Ecto neural progenitor cell (in vitro differentiated cells): ENCODE measurements around the gene ENTPD8.
"Not testable (repeated sequence)": the region's sequence is repeated elsewhere in the genome, so short reads cannot be mapped to it uniquely, and the experiment has no call there.

ENCODE experiments used
- DNase-seq: peaks from one replicate; pipeline ENCODE4 v3.0.0-alpha.2; 2018; ENCODE audit warnings: low spot score

The ENTPD8 gene

GRCh38 chr9:137476856-137477255 lies 35.7 kb upstream of the ENTPD8 start:
- no peak for DNase-seq

GRCh38 chr9:137475666-137476065 lies 34.5 kb upstream of the ENTPD8 start:
- DNase-seq, result no peak

- no peak for DNase-seq
These were observed 33.1 kb upstream of the ENTPD8 start for GRCh38 chr9:137474271-137474670.

- DNase-seq, result no peak
These were observed 29.6 kb upstream of the ENTPD8 start for GRCh38 chr9:137470785-137471184.

- no peak for DNase-seq
These were observed 26.7 kb upstream of the ENTPD8 start for GRCh38 chr9:137467896-137468295.

GRCh38 chr9:137467161-137467581 lies 26.0 kb upstream of the ENTPD8 start:
- DNase-seq, result no peak

GRCh38 chr9:137466389-137467085 lies 25.4 kb upstream of the ENTPD8 start:
- DNase-seq, result not testable (repeated sequence)

GRCh38 chr9:137465720-137466388 lies 24.7 kb upstream of the ENTPD8 start:
- DNase-seq, result no peak

- DNase-seq, result peak; percentile 41
These were observed 24.0 kb upstream of the ENTPD8 start for GRCh38 chr9:137465000-137465719.

- DNase-seq, result peak; percentile 43
These were observed 23.3 kb upstream of the ENTPD8 start for GRCh38 chr9:137464291-137464999.

GRCh38 chr9:137463931-137464290 lies 22.8 kb upstream of the ENTPD8 start:
- DNase-seq, result no peak

- DNase-seq, result no peak
These were observed 22.1 kb upstream of the ENTPD8 start for GRCh38 chr9:137462986-137463930.

- no peak for DNase-seq
These were observed 21.3 kb upstream of the ENTPD8 start for GRCh38 chr9:137462396-137462985.

GRCh38 chr9:137461663-137462395 lies 20.7 kb upstream of the ENTPD8 start:
- DNase-seq, result peak; percentile 88

GRCh38 chr9:137461316-137461662 lies 20.1 kb upstream of the ENTPD8 start:
- DNase-seq, result no peak

- DNase-seq, result no peak
These were observed 19.5 kb upstream of the ENTPD8 start for GRCh38 chr9:137460363-137461315.

- no peak for DNase-seq
These were observed 18.6 kb upstream of the ENTPD8 start for GRCh38 chr9:137459601-137460362.

GRCh38 chr9:137459152-137459600 lies 18.0 kb upstream of the ENTPD8 start, which contains the start of gene NSMF:
NSMF (minus strand) TSS chr9:137459334; CDS start chr9:137459102, 232 bp downstream.
- peak; percentile 96 for DNase-seq
